Kidney epithelial cell (primary cell): Measurements from ENCODE around the gene CLEC4D. TPM values are rescaled to one million over a fixed set of nuclear protein-coding genes. Genes with fewer than 3 reads are reported as not detected.
A peak's percentile ranks its signal among the peaks of the same experiment; 100 is the strongest.
"Not testable (repeated sequence)": the region's sequence is repeated elsewhere in the genome, so short reads cannot be mapped to it uniquely, and the experiment has no call there.

Source experiments
- DNase-seq: peaks from one replicate; pipeline ENCODE4 v3.0.0-alpha.2; 2010; ENCODE audit warnings: low read depth
- H3K27me3 ChIP-seq: 2 replicates; pipeline ENCODE4 v1.6.0; 2011; ENCODE audit warnings: low read length; ENCODE audit not compliant: control insufficient read depth, insufficient read depth
- H3K36me3 ChIP-seq: 2 replicates; pipeline ENCODE4 v1.5.1; 2011; ENCODE audit warnings: low read length; ENCODE audit not compliant: control insufficient read depth, insufficient read depth
- H3K4me3 ChIP-seq: 2 replicates; pipeline ENCODE4 v1.5.1; 2011; ENCODE audit warnings: low read depth, mild to moderate bottlenecking, control low read depth, low read length
- total RNA-seq: library from RNA; depleted of rRNA; stranded (reverse); fragments of >200 nt; gene quantifications from 2 replicates; pipeline ENCODE4 v1.2.3, GENCODE V29; 2015
- TF ChIP-seq, protein P1 (sequence below): IDR thresholded peaks from 2 replicates; pipeline ENCODE4 v1.5.1; 2011; ENCODE audit warnings: mild to moderate bottlenecking, moderate library complexity, low read length, control low read depth, inconsistent platforms; ENCODE audit not compliant: insufficient read depth, poor library complexity, severe bottlenecking

CLEC4D gene
- total RNA-seq, 1 donor from 2014 or later: not detected

DNA sequence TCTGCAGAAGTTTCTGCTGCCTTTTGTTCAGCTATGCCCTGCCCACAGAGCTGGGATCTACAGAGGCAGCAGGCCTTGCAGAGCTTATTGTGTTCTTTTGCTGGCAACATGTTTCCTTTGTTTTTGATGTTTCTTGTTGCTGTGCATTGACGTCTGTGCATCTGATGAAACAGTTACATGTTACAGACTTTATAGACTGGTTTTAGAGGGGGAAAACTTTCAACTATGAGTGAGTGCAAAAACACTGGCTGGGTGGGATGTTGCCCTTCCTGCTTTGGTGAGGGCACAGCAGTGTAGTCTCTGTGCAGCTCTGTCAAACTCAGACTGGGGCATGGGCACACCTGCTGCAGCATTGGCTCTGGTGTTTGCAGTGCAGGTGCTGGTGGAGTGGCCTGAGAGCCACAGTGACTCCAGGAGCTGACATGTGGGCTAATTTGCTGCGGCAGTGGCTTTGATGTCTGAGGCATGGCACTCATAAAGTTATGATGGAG is 30.7 kb upstream of the CLEC4D start:
- DNase-seq: no peak
- Histone ChIP-seq H3K27me3 (no peaks in the 10 kb centered on the region), H3K36me3 (no peaks in the 10 kb centered on the region), H3K4me3 (no peak overlapping the region)
- TF ChIP-seq, protein P1, sequence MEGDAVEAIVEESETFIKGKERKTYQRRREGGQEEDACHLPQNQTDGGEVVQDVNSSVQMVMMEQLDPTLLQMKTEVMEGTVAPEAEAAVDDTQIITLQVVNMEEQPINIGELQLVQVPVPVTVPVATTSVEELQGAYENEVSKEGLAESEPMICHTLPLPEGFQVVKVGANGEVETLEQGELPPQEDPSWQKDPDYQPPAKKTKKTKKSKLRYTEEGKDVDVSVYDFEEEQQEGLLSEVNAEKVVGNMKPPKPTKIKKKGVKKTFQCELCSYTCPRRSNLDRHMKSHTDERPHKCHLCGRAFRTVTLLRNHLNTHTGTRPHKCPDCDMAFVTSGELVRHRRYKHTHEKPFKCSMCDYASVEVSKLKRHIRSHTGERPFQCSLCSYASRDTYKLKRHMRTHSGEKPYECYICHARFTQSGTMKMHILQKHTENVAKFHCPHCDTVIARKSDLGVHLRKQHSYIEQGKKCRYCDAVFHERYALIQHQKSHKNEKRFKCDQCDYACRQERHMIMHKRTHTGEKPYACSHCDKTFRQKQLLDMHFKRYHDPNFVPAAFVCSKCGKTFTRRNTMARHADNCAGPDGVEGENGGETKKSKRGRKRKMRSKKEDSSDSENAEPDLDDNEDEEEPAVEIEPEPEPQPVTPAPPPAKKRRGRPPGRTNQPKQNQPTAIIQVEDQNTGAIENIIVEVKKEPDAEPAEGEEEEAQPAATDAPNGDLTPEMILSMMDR: no peak

DNA sequence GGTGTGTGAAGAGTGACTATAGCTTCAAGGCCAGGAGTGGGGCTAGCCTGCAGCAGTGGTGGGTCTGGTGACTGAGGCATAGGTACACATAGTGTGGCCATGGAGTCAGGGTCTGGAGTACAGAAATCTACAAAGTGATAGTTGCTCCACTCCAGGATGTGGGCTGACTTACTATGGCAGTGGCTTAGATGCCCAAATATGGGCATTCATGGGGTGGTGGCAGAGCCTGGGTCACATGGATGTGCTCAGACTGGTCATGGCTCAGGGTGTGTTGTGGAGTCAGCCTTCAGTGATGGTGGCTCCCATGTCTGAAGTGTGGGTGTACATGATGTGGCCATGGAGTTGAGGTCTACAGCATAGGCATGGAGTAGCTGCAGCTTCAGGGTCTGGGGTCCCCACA is 30.2 kb upstream of the CLEC4D start:
- Histone ChIP-seq H3K27me3 (no peaks in the 10 kb centered on the region), H3K4me3 (no peak overlapping the region), H3K36me3 (no peaks in the 10 kb centered on the region)
- DNase-seq: no peak
- TF ChIP-seq, protein P1: no peak

DNA sequence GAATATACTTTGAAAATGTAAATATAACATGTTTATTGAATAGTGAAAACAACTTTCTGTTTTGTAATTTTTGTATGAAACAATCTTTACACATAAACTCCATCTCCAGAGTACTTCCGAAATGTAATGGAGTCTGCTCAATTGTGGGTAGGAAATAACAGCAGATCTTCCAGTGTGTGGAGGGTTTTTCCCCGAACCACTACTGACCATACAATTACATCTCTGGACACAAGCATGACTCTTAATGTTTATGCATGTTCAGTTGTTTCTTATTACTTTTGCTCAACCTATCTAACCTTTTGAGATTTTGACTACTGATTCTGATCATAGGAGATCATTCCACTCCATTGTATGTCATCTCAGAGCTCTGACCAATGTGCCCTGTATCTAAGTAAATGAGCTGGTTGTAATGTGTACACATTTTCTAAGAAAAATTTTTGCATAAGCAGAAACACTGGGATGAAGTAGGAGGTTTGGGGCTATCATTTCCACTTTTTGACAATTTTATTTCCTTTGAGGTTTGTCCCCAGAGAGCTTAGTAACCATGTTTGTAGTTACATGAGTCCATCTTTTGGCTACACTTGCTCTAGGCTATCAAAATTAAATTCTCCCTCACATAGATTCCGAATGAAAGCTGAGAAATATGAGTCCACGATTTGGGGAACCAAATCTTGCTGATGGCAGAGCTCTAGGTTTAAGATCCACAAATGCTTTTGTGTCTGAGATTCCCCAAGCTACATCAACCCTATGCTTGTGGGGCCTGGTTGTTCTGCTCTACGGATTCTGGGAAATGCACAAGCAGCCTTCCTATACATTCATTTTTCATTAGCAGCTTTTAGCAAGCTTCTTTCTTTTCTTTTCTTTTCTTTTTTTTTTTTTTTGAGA is 21.4 kb upstream of the CLEC4D start:
- TF ChIP-seq, protein P1: no peak
- no peaks in the 10 kb centered on the region for H3K27me3 ChIP-seq
- H3K36me3 ChIP-seq: no peaks in the 10 kb centered on the region
- DNase-seq: no peak
- no peak overlapping the region for H3K4me3 ChIP-seq

DNA sequence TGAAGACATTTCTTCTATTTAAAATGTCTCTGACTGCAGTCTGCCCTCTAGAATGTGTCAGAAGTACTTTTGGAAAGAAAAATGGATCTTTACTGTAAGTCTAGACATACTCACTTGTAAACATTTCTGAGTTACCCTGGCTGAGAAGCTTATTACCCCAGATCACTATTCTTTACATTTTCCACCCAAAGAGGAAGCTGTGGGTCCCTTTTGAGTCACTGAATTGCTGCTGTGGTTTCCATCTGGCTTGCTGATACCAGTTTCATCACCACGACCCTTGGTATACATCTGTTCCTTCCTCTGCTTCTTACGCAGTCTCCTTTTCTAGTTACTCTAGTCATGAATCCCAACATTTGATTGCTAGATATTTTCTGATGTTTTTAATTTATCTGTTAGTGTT is 20.2 kb upstream of the CLEC4D start:
- Histone ChIP-seq H3K4me3 (no peak overlapping the region), H3K27me3 (no peaks in the 10 kb centered on the region), H3K36me3 (no peaks in the 10 kb centered on the region)
- TF ChIP-seq, protein P1: no peak
- DNase-seq: no peak

DNA sequence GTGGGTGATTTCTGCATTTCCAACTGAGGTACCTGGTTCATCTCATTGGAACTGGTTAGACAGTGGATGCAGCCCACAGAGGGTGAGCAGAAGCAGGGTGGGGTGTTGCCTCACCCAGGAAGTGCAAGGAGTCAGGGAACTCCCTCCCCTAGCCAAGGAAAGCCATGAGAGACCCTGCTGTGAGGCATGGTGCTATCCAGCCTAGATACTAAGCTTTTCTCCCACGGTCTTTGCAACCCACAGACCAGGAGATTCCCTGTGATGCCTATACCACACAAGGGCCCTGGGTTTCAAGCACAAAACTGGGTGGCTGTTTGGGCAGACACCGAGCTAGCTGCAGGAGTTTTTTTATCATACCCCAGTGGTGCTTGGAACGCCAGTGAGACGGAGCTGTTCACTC is 17.6 kb upstream of the CLEC4D start:
- H3K27me3 ChIP-seq, H3K36me3 ChIP-seq, DNase-seq: not testable (repeated sequence)

DNA sequence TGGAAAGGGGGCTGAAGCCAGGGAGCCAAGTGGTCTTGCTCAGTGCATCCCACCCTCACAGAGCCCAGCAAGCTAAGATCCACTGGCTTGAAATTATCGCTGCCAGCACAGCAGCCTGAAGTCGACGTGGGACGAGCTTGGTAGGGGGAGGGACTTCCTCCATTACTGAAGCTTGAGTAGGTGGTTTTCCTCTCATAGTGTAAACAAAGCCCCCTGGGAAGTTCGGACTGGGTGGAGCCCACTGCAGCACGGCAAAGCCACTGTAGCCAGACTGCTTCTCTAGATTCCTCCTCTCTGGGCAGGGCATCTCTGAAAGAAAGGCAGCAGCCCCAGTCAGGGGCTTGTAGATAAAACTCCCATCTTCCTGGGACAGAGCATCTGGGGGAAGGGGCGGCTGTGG is 17.2 kb upstream of the CLEC4D start:
- H3K4me3 ChIP-seq, H3K36me3 ChIP-seq, DNase-seq, H3K27me3 ChIP-seq: not testable (repeated sequence)

More for the DNA sequence above, 17.6 kb upstream of the CLEC4D start:
- H3K4me3 ChIP-seq: not testable (repeated sequence)

DNA sequence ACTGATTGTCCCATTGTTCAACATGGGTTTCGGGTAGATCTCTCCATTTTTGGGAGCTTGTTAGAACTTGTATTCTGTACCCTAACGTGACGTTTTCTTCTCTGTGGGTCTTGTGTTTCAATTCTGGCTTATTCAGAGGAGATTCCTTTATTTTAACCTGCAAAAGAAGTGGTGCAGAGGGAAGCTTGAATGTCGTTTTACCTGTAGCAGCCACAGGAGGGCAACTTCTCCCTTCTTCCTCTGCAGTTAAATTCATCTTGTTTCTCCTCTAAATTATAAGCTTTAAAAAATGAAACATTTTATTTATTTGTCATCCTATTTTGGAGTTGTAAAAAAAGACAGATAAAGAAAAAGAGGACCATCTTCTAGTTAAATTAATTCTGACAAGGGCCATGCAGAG is 13.7 kb upstream of the CLEC4D start:
- TF ChIP-seq, protein P1: peak; percentile 31
- no peak for DNase-seq
- H3K27me3 ChIP-seq: no peaks in the 10 kb centered on the region
- H3K36me3 ChIP-seq: no peaks in the 10 kb centered on the region
- no peak overlapping the region for H3K4me3 ChIP-seq
